Measurements from ENCODE around the gene CCNG2.

CCNG2 gene

GRCh38 chr4:77147079-77147782, 9.8 kb upstream of the CCNG2 start:
- H3K9me3 ChIP-seq (ENCODE audit: control insufficient read depth in 2 of 2, low read length in 2 of 2) = no peaks in the 10 kb centered on the region
- no peak overlapping the region for H3K4me3 ChIP-seq (ENCODE audit: low read length in 2 of 2)
- H3K36me3 ChIP-seq (ENCODE audit: control insufficient read depth in 2 of 2, insufficient read depth in 2 of 2, low read length in 2 of 2) = no peaks in the 10 kb centered on the region
- H3K27me3 ChIP-seq (ENCODE audit: control insufficient read depth in 1 of 2, insufficient read depth in 2 of 2, low read length in 2 of 2) = peaks cover 0 to 5% of the 10 kb centered on the region in 2 donors
- H3K27ac ChIP-seq (ENCODE audit: low read length) = no peak overlapping the region
- no peak overlapping the region for H3K9ac ChIP-seq (ENCODE audit: low read length in 2 of 2)
- no peaks in the 10 kb centered on the region for H3K4me1 ChIP-seq (ENCODE audit: control insufficient read depth, insufficient read depth, low read length)

- H3K4me1 ChIP-seq (ENCODE audit: control insufficient read depth, insufficient read depth, low read length) = no peaks in the 10 kb centered on the region
- no peak overlapping the region for H3K9ac ChIP-seq (ENCODE audit: low read length in 2 of 2)
- H3K36me3 ChIP-seq (ENCODE audit: control insufficient read depth in 2 of 2, insufficient read depth in 2 of 2, low read length in 2 of 2) = no peaks in the 10 kb centered on the region
- H3K27me3 ChIP-seq (ENCODE audit: control insufficient read depth in 1 of 2, insufficient read depth in 2 of 2, low read length in 2 of 2) = peaks cover 0 to 5% of the 10 kb centered on the region in 2 donors
- H3K9me3 ChIP-seq (ENCODE audit: control insufficient read depth in 2 of 2, low read length in 2 of 2) = no peaks in the 10 kb centered on the region
- H3K4me3 ChIP-seq (ENCODE audit: low read length in 2 of 2) = no peak overlapping the region
- H3K27ac ChIP-seq (ENCODE audit: low read length) = no peak overlapping the region
These were observed 8.9 kb upstream of the CCNG2 start for GRCh38 chr4:77148078-77148477.

GRCh38 chr4:77149789-77150188, 7.2 kb upstream of the CCNG2 start:
- Histone ChIP-seq H3K9ac (ENCODE audit: low read length in 2 of 2) (no peak overlapping the region), H3K27ac (ENCODE audit: low read length) (no peak overlapping the region), H3K4me3 (ENCODE audit: low read length in 2 of 2) (no peak overlapping the region), H3K9me3 (ENCODE audit: control insufficient read depth in 2 of 2, low read length in 2 of 2) (no peaks in the 10 kb centered on the region), H3K4me1 (ENCODE audit: control insufficient read depth, insufficient read depth, low read length) (no peaks in the 10 kb centered on the region), H3K27me3 (ENCODE audit: control insufficient read depth in 1 of 2, insufficient read depth in 2 of 2, low read length in 2 of 2) (peaks cover 0 to 5% of the 10 kb centered on the region in 2 donors), H3K36me3 (ENCODE audit: control insufficient read depth in 2 of 2, insufficient read depth in 2 of 2, low read length in 2 of 2) (no peaks in the 10 kb centered on the region)

- Histone ChIP-seq H3K9me3 (ENCODE audit: control insufficient read depth in 2 of 2, low read length in 2 of 2) (no peaks in the 10 kb centered on the region), H3K9ac (ENCODE audit: low read length in 2 of 2) (no peak overlapping the region), H3K36me3 (ENCODE audit: control insufficient read depth in 2 of 2, insufficient read depth in 2 of 2, low read length in 2 of 2) (no peaks in the 10 kb centered on the region), H3K4me1 (ENCODE audit: control insufficient read depth, insufficient read depth, low read length) (peaks cover 3% of the 10 kb centered on the region), H3K27me3 (ENCODE audit: control insufficient read depth in 1 of 2, insufficient read depth in 2 of 2, low read length in 2 of 2) (peaks cover 0 to 5% of the 10 kb centered on the region in 2 donors), H3K4me3 (ENCODE audit: low read length in 2 of 2) (no peak overlapping the region), H3K27ac (ENCODE audit: low read length) (no peak overlapping the region)
These were observed 5.8 kb upstream of the CCNG2 start for GRCh38 chr4:77151241-77151640.

GRCh38 chr4:77152421-77152820, 4.6 kb upstream of the CCNG2 start:
- Histone ChIP-seq H3K9ac (ENCODE audit: low read length in 2 of 2) (no peak overlapping the region), H3K9me3 (ENCODE audit: control insufficient read depth in 2 of 2, low read length in 2 of 2) (no peaks in the 10 kb centered on the region), H3K27me3 (ENCODE audit: control insufficient read depth in 1 of 2, insufficient read depth in 2 of 2, low read length in 2 of 2) (peaks cover 0 to 5% of the 10 kb centered on the region in 2 donors), H3K27ac (ENCODE audit: low read length) (no peak overlapping the region), H3K4me1 (ENCODE audit: control insufficient read depth, insufficient read depth, low read length) (peaks cover 3% of the 10 kb centered on the region), H3K4me3 (ENCODE audit: low read length in 2 of 2) (no peak overlapping the region), H3K36me3 (ENCODE audit: control insufficient read depth in 2 of 2, insufficient read depth in 2 of 2, low read length in 2 of 2) (no peaks in the 10 kb centered on the region)

- no peak overlapping the region for H3K27ac ChIP-seq (ENCODE audit: low read length)
These were observed 4.0 kb upstream of the CCNG2 start for GRCh38 chr4:77153006-77153405.

GRCh38 chr4:77154065-77154464, 2.9 kb upstream of the CCNG2 start:
- Histone ChIP-seq H3K27me3 (ENCODE audit: control insufficient read depth in 1 of 2, insufficient read depth in 2 of 2, low read length in 2 of 2) (peaks cover 0 to 5% of the 10 kb centered on the region in 2 donors), H3K9ac (ENCODE audit: low read length in 2 of 2) (no peak overlapping the region), H3K4me3 (ENCODE audit: low read length in 2 of 2) (no peak overlapping the region), H3K27ac (ENCODE audit: low read length) (no peak overlapping the region), H3K4me1 (ENCODE audit: control insufficient read depth, insufficient read depth, low read length) (peaks cover 7% of the 10 kb centered on the region), H3K36me3 (ENCODE audit: control insufficient read depth in 2 of 2, insufficient read depth in 2 of 2, low read length in 2 of 2) (no peaks in the 10 kb centered on the region), H3K9me3 (ENCODE audit: control insufficient read depth in 2 of 2, low read length in 2 of 2) (no peaks in the 10 kb centered on the region)

More at GRCh38 chr4:77153006-77153405, 4.0 kb upstream of the CCNG2 start:
- no peaks in the 10 kb centered on the region for H3K36me3 ChIP-seq (ENCODE audit: control insufficient read depth in 2 of 2, insufficient read depth in 2 of 2, low read length in 2 of 2)
- H3K9ac ChIP-seq (ENCODE audit: low read length in 2 of 2) = no peak overlapping the region
- H3K9me3 ChIP-seq (ENCODE audit: control insufficient read depth in 2 of 2, low read length in 2 of 2) = no peaks in the 10 kb centered on the region
- no peak overlapping the region for H3K4me3 ChIP-seq (ENCODE audit: low read length in 2 of 2)
- H3K27me3 ChIP-seq (ENCODE audit: control insufficient read depth in 1 of 2, insufficient read depth in 2 of 2, low read length in 2 of 2) = peaks cover 0 to 5% of the 10 kb centered on the region in 2 donors
- H3K4me1 ChIP-seq (ENCODE audit: control insufficient read depth, insufficient read depth, low read length) = peaks cover 3% of the 10 kb centered on the region

- Histone ChIP-seq H3K9ac (ENCODE audit: low read length in 2 of 2) (no peak overlapping the region), H3K9me3 (ENCODE audit: control insufficient read depth in 2 of 2, low read length in 2 of 2) (no peaks in the 10 kb centered on the region), H3K4me3 (ENCODE audit: low read length in 2 of 2) (no peak overlapping the region), H3K27ac (ENCODE audit: low read length) (no peak overlapping the region), H3K36me3 (ENCODE audit: control insufficient read depth in 2 of 2, insufficient read depth in 2 of 2, low read length in 2 of 2) (no peaks in the 10 kb centered on the region), H3K27me3 (ENCODE audit: control insufficient read depth in 1 of 2, insufficient read depth in 2 of 2, low read length in 2 of 2) (peaks cover 0 to 5% of the 10 kb centered on the region in 2 donors), H3K4me1 (ENCODE audit: control insufficient read depth, insufficient read depth, low read length) (peaks cover 7% of the 10 kb centered on the region)
These were observed 2.1 kb upstream of the CCNG2 start for GRCh38 chr4:77154761-77155499.

- H3K9ac ChIP-seq (ENCODE audit: low read length in 2 of 2) = peak overlapping the region; percentile 39 to 66
- peaks cover 7% of the 10 kb centered on the region for H3K4me1 ChIP-seq (ENCODE audit: control insufficient read depth, insufficient read depth, low read length)
- H3K36me3 ChIP-seq (ENCODE audit: control insufficient read depth in 2 of 2, insufficient read depth in 2 of 2, low read length in 2 of 2) = no peaks in the 10 kb centered on the region
- H3K27me3 ChIP-seq (ENCODE audit: control insufficient read depth in 1 of 2, insufficient read depth in 2 of 2, low read length in 2 of 2) = peaks cover 0 to 3% of the 10 kb centered on the region in 2 donors
- no peaks in the 10 kb centered on the region for H3K9me3 ChIP-seq (ENCODE audit: control insufficient read depth in 2 of 2, low read length in 2 of 2)
- H3K27ac ChIP-seq (ENCODE audit: low read length) = peak overlapping the region; percentile 79
- peak overlapping the region; percentile 84 to 98 for H3K4me3 ChIP-seq (ENCODE audit: low read length in 2 of 2)
These were observed 1.2 kb upstream of the CCNG2 start for GRCh38 chr4:77155631-77156452.

- H3K4me1 ChIP-seq (ENCODE audit: control insufficient read depth, insufficient read depth, low read length) = peaks cover 7% of the 10 kb centered on the region
- no peaks in the 10 kb centered on the region for H3K27me3 ChIP-seq (ENCODE audit: control insufficient read depth in 1 of 2, insufficient read depth in 2 of 2, low read length in 2 of 2)
- H3K27ac ChIP-seq (ENCODE audit: low read length) = peak overlapping the region; percentile 79
- H3K9ac ChIP-seq (ENCODE audit: low read length in 2 of 2) = peak overlapping the region; percentile 73 to 84
- H3K36me3 ChIP-seq (ENCODE audit: control insufficient read depth in 2 of 2, insufficient read depth in 2 of 2, low read length in 2 of 2) = no peaks in the 10 kb centered on the region
- no peaks in the 10 kb centered on the region for H3K9me3 ChIP-seq (ENCODE audit: control insufficient read depth in 2 of 2, low read length in 2 of 2)
- peak overlapping the region; percentile 84 to 98 for H3K4me3 ChIP-seq (ENCODE audit: low read length in 2 of 2)
These were observed 485 bp upstream of the CCNG2 start for GRCh38 chr4:77156533-77156911.

Data from stomach smooth muscle (tissue), 2 donors.